Stimulated activated CD4-positive, alpha-beta T cell treated with anti-CD3 and anti-CD28 coated beads, Interleukin-1b, Interleukin-23, amount 100 ng/mL, for 24 hours (primary cell): ENCODE results near the gene RSPH1.

ENCODE experiments used
- DNase-seq, 4 experiments: peaks; one replicate each; pipeline ENCODE4 v3.0.0-alpha.2; 2020; ENCODE audit warnings: low read depth in 4 of 4, low spot score in 1 of 4

RSPH1 gene

DNA sequence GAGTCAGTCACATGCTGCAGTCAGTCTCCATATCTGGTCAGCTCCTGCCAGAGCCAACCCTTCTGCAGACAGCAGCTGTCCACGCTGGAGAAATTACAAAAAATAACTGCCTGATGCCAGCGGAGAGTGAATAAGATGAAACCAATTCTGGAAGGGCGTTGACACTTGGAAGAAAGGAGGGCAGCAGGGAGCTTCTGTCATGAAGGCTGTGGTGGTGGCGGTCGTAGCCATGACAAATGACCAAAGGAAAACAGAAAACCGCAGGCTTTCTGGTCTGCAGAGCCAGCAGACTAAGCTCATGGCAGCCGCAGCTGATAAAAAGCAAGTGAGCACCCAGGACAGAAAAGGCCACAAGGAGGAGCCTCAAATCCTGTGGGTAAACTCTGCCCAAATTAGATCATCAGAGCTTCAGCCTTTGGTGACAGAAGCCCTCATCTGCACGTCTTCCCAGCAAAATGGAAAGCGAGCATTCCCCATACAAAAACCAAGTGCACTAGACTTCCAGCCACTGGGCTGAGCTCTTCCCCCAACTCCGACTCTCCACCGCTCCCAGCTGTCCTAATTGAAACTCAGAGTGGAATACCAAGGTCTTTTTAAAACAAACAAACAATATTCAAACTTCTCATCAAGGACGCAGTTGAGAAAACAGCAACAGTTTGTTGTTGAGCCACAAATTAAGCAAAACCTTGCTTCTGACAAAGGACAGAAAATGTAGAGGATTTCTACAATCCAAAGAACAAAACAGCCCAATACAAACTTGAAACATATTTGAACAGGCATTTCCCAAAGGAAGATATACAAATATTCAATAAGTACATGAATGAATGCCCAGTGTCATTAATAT, 28.7 kb downstream of the RSPH1 start:
- DNase-seq: no peak

DNA sequence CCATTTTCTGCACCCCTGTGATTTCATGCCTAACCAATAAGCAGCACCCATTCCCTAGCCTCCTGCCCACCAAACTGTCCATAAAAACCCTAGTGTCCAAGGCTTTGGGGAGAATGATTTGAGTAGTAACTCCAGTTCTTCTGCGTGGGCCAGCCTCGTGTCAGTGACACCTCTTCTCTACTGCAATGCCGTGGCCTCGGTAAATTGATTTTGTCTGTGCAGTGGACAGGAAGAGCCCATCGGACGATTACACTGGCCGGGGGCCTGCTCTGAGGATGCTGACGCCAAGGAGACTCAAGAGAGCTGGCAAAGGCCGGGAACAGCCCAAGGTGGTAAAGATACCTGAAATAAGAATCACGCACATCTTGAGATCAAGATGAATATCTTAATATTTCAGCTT, 29.3 kb downstream of the RSPH1 start:
- DNase-seq: no peak

DNA sequence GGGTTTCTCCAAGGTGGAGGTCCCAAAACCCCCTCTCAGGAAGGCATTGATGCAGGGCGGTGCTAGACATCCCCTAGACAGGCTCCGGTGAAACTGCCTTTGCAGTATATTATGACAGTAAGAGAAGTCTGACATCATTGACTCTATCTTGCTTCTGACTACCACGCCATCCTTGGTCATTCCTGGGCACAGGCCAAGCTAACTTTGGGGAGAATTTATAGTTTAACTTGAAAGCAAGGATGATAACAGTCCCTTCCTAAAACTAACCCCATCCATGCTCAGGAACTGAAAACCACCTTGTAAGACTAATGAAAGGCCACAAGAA, 30.3 kb downstream of the RSPH1 start:
- no peak for DNase-seq

DNA sequence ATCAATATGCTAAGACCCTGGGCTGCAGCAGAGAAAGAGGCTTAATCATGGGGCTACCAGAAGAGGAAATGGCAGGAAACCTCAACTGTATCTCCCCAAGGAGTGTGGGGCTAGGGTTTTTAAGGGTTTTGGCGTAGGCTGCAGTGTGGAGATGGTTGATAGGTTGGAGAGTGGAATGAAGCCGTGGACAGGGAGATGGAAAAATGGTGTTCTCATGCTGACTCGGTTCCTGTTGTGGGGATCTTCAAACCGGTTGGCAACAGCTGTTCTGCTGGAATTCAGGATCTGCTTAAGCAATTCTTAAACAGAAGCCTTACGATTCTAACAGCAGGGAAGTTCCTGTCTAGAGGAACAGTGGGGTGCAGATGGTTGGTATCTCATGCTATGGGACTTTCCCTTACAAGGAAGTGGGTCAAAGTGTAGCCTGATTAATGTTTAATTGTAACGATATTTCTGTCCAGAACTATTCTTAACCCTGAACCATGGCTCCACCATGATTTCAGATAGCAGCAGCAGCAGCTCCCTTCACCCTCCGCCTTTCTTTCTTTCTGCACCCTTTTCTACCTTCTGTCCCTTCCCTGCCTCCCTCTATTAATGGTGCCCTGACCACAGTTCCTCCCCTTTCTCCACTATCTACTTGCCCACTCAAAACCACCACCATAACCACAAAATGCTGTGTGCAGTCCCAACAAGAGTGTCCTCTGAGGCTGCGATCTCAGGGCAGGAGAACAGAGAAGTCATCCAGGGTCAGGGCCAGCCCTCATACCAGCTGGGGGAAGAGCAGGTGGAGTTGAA, 30.8 kb downstream of the RSPH1 start:
- no peak for DNase-seq

DNA sequence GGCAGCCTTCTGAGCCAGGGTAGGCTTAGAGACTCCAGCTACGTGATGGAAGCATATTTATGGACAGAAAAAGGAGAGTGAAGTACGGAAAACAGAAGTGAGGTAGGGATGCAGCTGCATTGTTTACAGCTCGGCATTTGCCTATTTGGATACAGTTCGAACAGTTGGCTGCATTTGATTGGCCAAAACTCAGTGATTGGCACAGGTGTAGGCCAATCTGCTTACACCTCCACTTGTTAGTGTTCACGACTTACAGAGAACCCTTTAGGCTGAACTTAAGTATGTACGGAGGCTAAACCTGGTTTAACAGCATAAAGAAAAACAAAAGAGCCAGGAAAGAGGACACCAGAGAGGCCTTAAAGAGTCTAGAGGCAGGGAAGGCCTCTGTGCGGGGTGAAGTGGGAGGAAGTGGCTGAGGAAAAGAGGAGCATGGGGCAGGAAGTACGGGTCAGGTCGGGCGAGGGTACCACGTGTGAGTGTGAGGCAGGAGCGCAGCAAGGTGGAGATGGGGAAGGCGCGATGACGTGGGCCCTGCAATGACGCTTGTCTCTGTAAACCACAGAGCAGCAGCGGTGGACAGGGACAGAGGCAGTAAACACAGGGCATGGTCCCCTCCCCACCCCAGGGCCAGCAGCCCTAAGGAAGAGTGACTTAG, 32.0 kb downstream of the RSPH1 start:
- peak in 3 of 4 experiments; percentile 33 to 52 (median 36) for DNase-seq

DNA sequence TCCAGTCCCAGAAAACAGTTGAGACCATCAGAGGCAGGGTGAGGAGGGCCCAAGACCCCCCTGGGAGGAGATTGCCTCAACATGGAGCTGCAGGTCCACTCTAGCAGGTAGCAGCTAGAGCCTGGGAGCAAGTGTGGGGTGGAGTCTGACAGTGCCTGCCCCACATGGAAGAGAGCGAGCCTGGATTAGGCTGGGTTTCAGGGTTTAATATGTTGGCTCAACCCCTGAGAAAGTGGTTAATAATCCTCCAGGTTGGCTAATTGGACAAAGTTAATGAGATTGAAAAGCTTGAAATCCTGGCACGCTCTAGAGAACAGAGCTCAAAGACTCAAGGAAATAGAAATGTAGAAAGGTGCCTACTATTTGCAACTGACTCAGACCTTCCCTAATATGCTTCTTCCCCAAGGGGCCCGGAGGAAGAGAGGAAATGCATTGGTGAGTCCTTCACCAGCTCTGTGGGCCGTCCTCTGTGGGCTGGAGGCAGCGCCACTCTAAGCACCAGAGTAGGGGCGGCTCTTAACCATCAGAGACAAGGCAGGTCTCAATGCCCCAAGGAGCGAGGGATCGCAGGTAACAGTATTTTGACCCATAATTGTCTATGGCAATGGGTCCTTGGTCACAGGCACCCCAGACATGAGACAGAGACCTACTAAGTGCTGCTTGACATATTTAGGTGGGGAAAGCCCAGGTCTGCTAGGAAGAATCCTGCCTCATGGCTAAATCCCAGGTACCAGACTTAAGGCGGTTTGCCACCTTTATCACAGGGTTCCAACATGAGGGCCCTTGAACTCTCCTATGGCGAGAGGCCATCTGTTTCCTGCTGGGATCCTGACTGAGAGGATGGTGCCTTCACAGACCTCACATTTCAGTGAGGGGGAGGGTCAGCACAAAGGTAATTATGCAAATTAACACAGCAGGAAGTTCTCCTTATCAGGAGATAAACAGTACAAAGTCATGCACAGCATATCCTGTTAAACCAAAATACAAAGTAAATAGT, 33.8 kb downstream of the RSPH1 start:
- no peak for DNase-seq

DNA sequence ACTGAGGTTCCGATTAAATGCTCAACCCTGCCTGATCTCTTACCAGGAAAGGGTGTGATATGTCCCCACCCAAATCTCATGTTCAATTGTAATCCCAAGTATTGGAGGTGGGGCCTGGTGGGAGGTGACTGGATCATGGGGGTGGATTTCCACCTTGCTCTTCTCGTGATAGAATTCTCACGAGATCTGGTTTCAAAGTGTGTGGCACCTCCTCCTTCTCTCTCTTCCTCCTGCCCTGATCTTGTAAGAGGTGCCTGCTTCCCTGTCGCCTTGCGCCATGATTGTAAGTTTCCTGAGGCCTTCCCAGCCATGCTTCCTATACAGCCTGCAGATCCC, 34.9 kb downstream of the RSPH1 start:
- DNase-seq: no peak

DNA sequence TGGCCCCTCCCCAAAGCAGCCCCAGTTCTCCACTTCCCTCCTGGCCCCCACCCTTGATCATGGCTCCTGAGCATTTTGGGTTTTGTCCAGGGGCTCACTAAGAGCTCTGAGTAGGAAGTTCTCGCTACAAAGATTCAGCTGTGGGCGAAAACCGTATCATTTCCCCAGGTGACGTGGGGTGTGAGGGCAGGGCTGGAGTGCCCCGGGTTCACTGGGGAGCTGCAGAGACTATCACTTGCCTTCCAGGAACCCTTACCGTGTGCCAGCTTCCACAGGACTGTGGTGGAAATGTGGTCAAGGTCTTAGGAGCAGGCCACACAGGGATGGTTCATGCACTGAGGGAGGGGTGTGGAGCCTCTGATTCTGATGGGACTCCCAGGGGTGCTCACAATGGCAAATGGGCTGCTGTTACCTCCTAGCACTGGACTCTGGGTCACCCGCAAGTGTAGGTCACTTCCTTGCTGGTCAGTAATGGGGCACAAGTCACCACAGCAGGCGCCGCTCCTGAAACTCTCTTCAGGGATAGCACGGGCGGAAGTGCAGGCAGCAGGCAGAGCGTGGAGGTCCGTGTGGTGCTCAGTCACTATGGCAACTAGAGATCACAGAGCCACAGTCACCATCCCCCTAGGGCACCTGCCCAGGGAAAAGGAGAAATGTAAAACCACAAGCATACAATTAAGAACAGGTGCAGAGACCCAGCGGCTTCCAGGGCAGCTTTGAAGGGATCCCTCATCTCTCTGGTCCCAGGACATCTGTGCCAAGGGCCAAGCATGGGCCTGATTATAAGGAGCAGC, 35.4 kb downstream of the RSPH1 start:
- DNase-seq: no peak

DNA sequence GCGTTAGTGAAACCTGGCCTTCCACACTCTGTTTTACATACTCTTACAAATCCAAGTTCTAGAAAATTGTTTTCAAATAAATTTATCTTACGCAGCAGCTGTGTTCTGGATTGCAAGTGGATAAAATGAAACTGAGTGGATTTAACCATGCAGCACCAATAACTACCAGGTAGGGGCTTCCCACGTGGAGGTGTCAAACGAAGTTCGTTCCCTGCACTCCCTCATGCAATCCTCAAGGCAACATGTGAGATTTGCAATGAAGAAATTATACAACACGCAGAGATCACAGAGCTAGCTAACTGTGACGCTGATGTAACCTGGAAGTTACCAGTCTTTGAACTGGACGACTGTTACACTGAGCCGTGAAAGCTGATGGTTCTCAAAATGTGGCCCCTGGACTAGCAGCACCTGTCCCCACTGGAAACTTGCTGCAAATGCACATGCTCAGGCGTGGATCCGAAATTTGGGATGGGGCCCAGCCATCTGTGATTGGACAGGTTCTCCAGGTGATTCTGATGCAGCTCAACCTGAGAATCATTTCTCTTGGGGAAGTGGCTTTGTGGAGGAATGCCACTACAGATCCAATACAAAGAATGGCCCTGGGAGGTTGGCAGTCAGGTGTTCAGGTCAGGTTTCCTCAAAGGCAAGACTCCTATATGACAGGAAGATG, 36.3 kb downstream of the RSPH1 start:
- DNase-seq: no peak

DNA sequence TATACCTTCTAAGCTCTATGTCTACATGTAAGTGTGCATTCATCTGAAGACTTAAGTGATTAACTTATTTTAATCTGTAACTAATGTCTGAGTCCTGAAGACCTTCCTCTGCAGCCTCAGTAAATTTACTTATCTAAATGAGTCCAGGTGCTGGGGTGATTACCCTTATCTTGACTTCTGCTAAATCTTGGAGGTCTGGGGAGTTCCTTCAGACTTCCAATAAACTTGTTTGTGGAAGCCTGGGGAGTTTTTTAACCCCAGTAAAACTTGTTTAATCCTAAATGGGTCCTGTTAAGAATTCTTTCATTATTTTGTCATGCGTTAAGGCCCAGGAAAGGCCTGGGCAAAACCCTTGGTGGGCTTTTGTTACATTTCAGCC, 37.0 kb downstream of the RSPH1 start:
- DNase-seq: no peak

DNA sequence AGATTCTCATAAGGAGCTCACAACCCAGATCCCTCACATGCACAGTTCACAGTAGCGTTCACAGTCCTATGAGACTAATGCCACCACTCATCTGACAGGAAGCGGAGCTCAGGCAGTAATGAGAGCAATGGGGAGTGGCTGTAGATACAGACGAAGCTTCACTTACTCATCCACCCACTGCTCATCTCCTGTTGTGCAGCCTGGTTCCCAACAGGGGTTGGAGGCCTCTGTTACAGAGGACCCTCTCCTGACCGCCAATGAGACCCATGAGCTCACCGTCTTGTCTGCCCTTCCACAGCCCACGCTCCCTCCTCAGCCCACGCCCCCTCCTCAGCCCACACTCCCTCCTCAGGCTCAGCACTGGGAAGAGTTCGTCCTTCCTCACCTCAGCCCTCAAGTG, 39.6 kb downstream of the RSPH1 start:
- DNase-seq: peak in 3 of 4 experiments; percentile 10 to 44 (median 35)

DNA sequence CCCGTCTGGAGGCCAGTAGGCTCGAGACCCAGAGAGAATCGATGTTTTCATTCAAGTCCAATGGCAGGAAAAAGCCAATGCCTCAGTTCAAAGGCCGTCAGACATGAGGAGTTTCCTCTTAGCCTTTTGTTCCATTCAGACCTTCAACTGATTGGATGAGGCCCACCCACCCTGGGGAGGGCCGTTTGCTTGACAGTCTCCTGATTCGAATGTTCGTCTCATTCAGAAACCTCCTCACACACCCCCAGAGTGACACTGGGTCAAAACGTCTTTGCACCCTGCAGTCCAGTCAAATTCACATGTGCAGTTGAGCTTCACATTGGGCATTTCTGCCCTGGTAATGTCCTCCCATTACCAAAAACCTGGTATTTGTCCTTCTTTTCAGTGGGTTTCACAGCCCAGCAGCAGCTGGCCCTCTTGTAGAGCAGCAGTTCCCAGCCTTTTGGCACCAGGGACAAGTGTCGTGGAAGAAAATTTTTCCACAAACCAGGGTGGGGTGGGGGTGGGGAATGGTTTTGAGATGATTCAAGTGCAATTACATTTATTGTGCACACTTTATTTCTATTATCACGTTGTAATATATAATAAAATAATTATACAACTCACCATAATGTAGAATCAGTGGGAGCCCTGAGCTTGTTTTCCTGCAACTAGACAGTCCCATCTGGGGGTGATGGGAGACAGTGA, 40.1 kb downstream of the RSPH1 start:
- DNase-seq: no peak

DNA sequence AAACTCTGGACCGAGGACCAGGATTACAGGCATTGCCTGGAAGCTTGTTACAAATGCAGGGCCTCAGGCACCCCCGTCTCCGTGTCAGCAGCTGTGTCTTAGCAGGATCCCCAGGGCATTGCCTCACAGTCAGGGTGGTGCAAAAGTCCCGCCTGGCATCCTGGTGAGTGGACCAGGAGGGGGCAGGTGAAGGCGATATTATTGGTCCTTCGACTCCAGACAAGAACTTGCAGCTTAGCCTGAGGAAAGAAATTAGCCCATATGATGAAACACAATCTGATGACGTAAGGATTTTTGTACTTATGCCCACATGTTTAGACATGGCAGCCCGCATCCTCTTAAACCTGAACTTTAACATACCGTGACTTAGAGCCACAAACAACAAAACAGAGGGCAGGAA, 40.8 kb downstream of the RSPH1 start:
- no peak for DNase-seq

DNA sequence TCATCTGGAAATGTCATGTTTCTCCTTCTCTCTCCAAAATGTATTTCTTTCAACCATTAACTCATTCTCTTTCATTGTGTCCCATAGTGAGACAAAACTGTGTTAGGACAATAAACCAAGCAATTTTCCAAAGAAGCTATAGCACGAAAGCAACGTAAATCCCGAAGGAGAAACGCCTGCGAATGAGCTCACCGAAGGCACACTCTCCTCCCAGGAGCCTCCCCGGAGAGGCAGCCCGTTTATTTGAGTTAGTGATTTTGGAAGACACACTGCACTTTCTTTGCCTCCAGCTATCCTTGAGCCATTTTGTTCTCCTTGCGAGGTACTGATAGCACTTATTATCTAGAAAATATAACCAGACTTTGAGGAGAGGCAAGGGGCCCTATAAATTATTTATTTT, 41.2 kb downstream of the RSPH1 start:
- no peak for DNase-seq

DNA sequence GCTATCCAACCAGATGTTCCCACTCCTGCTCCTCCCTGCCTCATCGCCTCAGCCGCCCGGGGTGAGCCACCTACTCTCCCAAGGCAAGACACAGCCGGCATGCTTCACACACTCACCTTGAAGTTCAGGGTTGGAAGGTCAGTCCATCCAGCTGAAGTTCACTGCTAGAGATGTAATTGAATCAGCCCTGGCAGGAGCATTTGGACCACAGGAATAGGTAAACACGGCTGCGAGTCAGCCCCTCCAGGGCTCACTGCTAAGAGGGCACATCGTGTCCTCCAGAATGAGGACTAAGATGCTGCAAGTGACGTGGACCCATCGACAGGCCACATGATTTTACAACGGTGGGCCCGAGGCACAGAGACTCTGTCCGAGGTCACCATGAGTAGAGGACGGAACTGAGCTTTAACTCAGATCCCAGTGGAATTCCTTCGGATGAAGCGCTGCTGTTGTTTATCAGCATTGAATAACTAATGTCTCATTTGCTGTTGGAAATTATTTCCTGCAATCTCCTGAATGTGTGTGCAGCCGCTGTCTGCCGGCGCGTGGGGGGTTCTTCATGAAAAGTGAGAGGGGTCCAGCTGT, 41.9 kb downstream of the RSPH1 start:
- DNase-seq: no peak

DNA sequence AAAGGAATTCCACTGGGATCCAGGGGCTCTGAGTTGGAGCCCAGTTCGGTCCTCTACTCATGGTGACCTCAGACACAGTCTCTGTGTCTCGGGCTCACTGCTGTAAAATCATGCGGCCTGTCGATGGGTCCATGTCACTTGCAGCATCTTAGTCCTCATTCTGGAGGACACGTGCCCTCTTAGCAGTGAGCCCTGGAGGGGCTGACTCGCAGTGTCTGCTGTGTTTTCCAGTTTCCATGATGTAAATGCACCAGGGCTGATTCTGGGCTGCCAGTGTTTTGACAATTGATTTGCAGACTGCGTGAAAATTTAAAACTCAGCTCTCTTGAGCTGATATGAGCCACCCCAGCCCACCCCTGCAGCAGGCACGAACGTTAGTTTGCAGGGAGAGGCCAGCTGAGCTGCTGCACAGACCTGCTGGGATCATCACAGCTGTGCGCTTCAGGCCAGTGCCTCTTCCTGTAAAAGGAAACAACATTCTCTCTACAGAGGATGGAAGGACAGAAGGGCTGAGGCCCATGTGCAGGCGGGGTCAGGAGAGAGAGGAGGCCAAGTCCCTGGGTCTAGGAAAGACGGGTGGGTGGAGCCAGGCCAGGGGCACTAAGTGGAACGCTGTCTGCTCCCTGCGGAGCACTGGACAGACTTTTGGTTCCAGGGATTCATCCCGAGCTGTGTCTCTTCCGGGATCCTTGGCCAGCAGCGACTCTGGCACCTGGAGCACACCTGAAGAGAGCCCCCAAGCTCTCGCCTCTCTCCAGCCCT, 42.6 kb downstream of the RSPH1 start:
- no peak for DNase-seq

DNA sequence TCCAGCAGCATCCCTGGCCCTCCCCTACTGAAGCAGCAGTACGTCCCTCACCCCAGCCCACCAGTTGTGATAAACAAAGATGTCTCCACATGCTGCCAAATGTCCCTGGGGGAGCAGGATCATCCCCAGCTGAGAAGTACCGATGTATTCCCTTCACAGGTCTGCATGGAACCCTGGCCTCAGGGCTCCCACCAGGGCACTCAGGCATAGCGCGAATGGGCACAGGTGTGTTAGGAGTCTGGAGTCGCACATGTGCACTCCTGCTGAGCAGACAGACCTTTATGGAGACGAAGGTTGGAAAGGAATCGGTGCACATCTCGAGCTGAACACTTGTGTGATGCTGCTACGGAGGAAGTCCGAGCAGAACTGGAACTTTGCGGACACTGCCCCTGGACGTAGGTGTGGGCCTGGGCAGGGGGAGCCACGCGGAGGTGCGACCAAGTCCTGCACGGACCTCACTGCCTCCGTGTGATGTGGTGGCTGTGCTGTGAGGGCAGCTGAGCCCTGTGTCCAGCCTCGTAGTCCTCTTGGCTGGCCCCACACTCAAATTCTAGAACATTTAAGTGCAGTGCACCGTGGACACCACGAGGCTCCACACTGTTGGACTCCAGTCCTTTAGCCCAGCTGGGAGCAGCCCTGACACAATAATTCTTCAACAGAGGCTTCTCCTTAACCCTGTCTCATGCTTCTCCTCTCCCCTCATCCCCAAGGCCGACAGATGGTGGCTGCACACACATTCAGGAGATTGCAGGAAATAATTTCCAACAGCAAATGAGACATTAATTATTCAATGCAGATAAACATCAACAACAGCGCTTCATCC, 43.4 kb downstream of the RSPH1 start:
- no peak for DNase-seq
